Muscle layer of duodenum (tissue), 2 donors: ENCODE data around the gene COL15A1.

Source experiments
- H3K27ac ChIP-seq: one replicate; pipeline ENCODE4 v1.7.0; 2013; ENCODE audit warnings: mild to moderate bottlenecking, low read length
- H3K27me3 ChIP-seq: one replicate; pipeline ENCODE4 v1.7.0; 2013; ENCODE audit warnings: low read depth, mild to moderate bottlenecking, control low read depth, low read length
- H3K36me3 ChIP-seq, 2 donors: one replicate each; pipeline ENCODE4 v1.7.0; 2013; ENCODE audit warnings: low read length in 2 of 2, control low read depth in 1 of 2, mild to moderate bottlenecking in 1 of 2; ENCODE audit not compliant: insufficient read depth in 2 of 2, control insufficient read depth in 1 of 2
- H3K4me1 ChIP-seq, 2 donors: one replicate each; pipeline ENCODE4 v1.7.0; 2013; ENCODE audit warnings: low read length in 2 of 2, mild to moderate bottlenecking in 2 of 2, control low read depth in 1 of 2, moderate library complexity in 1 of 2; ENCODE audit not compliant: insufficient read depth in 2 of 2, control insufficient read depth in 1 of 2
- H3K4me3 ChIP-seq, 2 donors: one replicate each; pipeline ENCODE4 v1.7.0; 2013; ENCODE audit warnings: low read length in 2 of 2, low read depth in 1 of 2, mild to moderate bottlenecking in 1 of 2
- H3K9me3 ChIP-seq, 2 donors: one replicate each; pipeline ENCODE4 v1.7.0; 2013; ENCODE audit warnings: low read length in 2 of 2, control low read depth in 1 of 2, mild to moderate bottlenecking in 1 of 2; ENCODE audit not compliant: control insufficient read depth in 1 of 2
- donor health status: healthy.

COL15A1 gene

GRCh38 chr9:98986866-98987651 lies 43.4 kb downstream of the COL15A1 start:
- no peak overlapping the region for H3K27ac ChIP-seq
- no peak overlapping the region for H3K4me3 ChIP-seq
- peaks cover 0 to 25% of the 10 kb centered on the region in 2 donors for H3K4me1 ChIP-seq
- H3K36me3 ChIP-seq, result peaks cover 0 to 23% of the 10 kb centered on the region in 2 donors
- no peaks in the 10 kb centered on the region for H3K9me3 ChIP-seq
- no peaks in the 10 kb centered on the region for H3K27me3 ChIP-seq

GRCh38 chr9:98989036-98990000 lies 45.6 kb downstream of the COL15A1 start:
- peaks cover 0 to 23% of the 10 kb centered on the region in 2 donors for H3K36me3 ChIP-seq
- H3K27me3 ChIP-seq, result no peaks in the 10 kb centered on the region
- no peaks in the 10 kb centered on the region for H3K9me3 ChIP-seq
- H3K4me3 ChIP-seq, result no peak overlapping the region
- H3K27ac ChIP-seq, result peak overlapping the region; percentile 46
- H3K4me1 ChIP-seq, result peaks cover 12 to 36% of the 10 kb centered on the region in 2 donors

DNA sequence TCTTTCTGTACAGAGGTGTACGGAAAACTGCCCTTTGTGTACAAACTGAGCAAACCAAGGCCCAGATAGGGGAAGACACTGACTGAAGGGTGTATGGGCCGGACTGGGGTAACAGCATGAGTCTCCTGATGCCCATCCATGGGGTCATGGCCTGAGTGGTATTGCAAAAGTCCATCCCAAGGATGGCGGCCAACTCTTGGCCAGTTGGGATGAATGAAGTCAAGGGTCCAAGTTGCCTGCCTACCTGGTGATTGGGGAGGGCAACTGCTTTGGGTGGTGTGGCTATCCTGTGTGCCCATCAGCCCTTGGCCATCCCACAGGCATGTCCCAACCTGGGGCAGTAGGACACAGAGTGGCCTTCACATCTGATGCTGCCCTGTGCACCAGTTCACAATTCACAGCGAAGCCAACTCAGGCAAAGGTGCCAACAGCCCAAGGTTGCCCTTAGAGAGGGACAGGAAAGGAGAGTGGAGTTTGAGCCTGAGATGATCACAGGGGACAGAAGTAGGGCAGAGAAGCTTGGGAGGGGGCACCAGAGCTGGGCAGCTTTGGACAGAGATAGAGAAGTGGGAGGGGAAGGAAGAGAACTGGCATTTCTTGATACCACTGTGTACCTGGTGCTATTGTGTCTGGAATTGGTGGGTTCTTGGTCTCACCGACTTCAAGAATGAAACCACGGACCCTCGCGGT lies 46.6 kb downstream of the COL15A1 start:
- Histone ChIP-seq H3K27me3 (no peaks in the 10 kb centered on the region), H3K36me3 (peaks cover 0 to 23% of the 10 kb centered on the region in 2 donors), H3K27ac (peak overlapping the region; percentile 46), H3K9me3 (no peaks in the 10 kb centered on the region), H3K4me1 (peaks cover 17 to 46% of the 10 kb centered on the region in 2 donors), H3K4me3 (no peak overlapping the region)

GRCh38 chr9:98992107-98992884 lies 48.6 kb downstream of the COL15A1 start:
- Histone ChIP-seq H3K27ac (no peak overlapping the region), H3K9me3 (no peaks in the 10 kb centered on the region), H3K27me3 (no peaks in the 10 kb centered on the region), H3K4me3 (no peak overlapping the region), H3K36me3 (peaks cover 5 to 20% of the 10 kb centered on the region in 2 donors), H3K4me1 (peaks cover 17 to 52% of the 10 kb centered on the region in 2 donors)

- Histone ChIP-seq H3K36me3 (peaks cover 5 to 20% of the 10 kb centered on the region in 2 donors), H3K27me3 (no peaks in the 10 kb centered on the region), H3K4me3 (no peak overlapping the region), H3K9me3 (no peaks in the 10 kb centered on the region), H3K4me1 (peaks cover 17 to 47% of the 10 kb centered on the region in 2 donors), H3K27ac (no peak overlapping the region)
These were observed 49.3 kb downstream of the COL15A1 start for GRCh38 chr9:98992885-98993569.

GRCh38 chr9:98993570-98993945 lies 49.9 kb downstream of the COL15A1 start:
- H3K9me3 ChIP-seq, result no peaks in the 10 kb centered on the region
- no peaks in the 10 kb centered on the region for H3K27me3 ChIP-seq
- peaks cover 5 to 20% of the 10 kb centered on the region in 2 donors for H3K36me3 ChIP-seq
- H3K4me3 ChIP-seq, result no peak overlapping the region
- peaks cover 17 to 51% of the 10 kb centered on the region in 2 donors for H3K4me1 ChIP-seq
- H3K27ac ChIP-seq, result no peak overlapping the region

DNA sequence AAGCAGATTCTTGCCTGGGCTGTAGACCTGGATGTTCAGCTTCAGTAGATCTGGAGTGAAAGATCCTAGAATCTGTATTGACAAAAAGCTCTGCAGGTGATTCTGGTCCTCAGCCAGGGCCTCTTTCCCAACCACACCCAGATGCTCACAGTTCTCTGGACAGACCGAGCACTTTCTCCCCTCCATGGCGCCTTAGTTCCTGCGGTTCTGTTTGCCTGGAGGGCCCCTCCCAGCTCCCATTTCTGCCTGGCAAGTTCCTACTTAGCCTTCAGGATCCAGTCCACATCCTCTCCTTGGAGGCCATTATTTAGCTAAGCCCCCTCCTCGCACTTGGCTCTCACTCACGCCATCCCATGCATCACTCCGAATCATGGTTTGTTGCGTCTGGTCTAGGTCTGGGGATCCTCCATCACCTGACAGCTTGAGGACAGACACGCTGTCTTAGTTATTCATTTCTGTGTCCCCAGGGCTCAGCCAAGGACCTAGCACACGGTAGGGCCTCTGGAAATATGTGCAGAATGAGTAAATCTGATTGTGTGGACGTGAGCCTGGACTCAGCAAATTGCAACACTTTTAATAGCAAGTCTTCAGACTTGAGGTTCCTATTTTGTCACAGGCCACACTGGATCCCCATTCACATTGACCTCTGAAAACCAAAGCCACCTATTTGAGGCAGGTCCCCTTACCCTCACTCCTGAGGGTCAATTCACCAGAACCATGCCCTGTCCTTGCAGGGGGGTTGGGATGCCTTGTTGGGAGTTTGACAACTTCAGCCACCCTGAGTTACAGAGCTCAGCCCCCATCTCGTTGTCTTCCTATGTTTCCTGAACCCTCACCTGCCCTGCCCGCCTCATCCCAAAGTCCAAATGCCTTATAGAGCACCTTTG lies 50.7 kb downstream of the COL15A1 start:
- no peaks in the 10 kb centered on the region for H3K9me3 ChIP-seq
- peaks cover 17 to 55% of the 10 kb centered on the region in 2 donors for H3K4me1 ChIP-seq
- no peaks in the 10 kb centered on the region for H3K27me3 ChIP-seq
- peaks cover 5 to 15% of the 10 kb centered on the region in 2 donors for H3K36me3 ChIP-seq
- H3K4me3 ChIP-seq, result no peak overlapping the region
- peak overlapping the region; percentile 17 for H3K27ac ChIP-seq

DNA sequence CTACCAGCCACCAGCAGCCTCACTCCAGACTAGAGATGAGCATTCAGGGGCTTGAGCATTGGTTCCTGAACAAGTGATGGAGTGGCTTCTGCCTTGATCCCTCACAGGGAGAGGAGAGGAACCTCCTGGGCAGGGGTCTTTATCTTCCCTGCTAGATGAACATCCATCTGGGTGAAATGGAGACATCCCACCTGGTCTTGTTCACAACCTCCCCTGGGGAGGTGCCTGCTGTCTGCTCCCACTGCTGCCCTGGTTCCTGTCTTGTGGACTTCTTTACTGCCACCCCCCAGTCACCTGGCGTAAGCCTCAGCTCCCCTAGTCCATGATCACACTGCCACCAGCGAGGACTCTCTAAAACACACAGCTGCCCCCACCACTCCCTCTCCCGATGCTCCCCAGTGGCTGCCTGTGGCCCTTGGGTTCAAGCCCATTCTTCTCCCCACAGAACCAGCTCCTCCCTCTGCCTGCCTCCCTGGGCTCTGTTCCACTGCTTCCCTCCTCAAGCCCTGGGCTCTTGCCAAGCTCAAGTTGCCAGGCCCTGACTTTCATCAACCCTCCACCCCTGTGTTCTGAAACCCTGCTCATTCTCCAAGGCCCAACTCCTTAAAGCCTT lies 51.5 kb downstream of the COL15A1 start:
- Histone ChIP-seq H3K27me3 (no peaks in the 10 kb centered on the region), H3K9me3 (no peaks in the 10 kb centered on the region), H3K36me3 (peaks cover 5 to 9% of the 10 kb centered on the region in 2 donors), H3K4me1 (peaks cover 17 to 50% of the 10 kb centered on the region in 2 donors), H3K27ac (peak overlapping the region; percentile 17), H3K4me3 (no peak overlapping the region)

GRCh38 chr9:98995971-98996504 lies 52.3 kb downstream of the COL15A1 start:
- Histone ChIP-seq H3K4me3 (no peak overlapping the region), H3K9me3 (no peaks in the 10 kb centered on the region), H3K27ac (peak overlapping the region; percentile 17), H3K4me1 (peaks cover 17 to 52% of the 10 kb centered on the region in 2 donors), H3K27me3 (no peaks in the 10 kb centered on the region), H3K36me3 (peaks cover 6 to 8% of the 10 kb centered on the region in 2 donors)
